Mesodermal cell (in vitro differentiated cells): ENCODE measurements around the gene CST11. TPM values are rescaled to one million over a fixed set of nuclear protein-coding genes. Genes with fewer than 3 reads are reported as not detected.

Source experiments
- H3K27ac ChIP-seq: 2 replicates; pipeline ENCODE4 v1.7.0; 2013; ENCODE audit warnings: mild to moderate bottlenecking, low read depth, low read length, moderate library complexity; ENCODE audit not compliant: severe bottlenecking
- H3K36me3 ChIP-seq: 2 replicates; pipeline ENCODE4 v1.7.1; 2013; ENCODE audit warnings: mild to moderate bottlenecking, low read length, moderate library complexity; ENCODE audit not compliant: control insufficient read depth, insufficient read depth
- H3K4me1 ChIP-seq: one replicate; pipeline ENCODE4 v1.7.1; 2013; ENCODE audit warnings: mild to moderate bottlenecking, low read length; ENCODE audit not compliant: insufficient read depth, control insufficient read depth, poor library complexity, severe bottlenecking
- H3K4me3 ChIP-seq: 2 replicates; pipeline ENCODE4 v1.7.0; 2013; ENCODE audit warnings: low read length, control low read depth, mild to moderate bottlenecking; ENCODE audit not compliant: insufficient read depth, poor library complexity, severe bottlenecking; ENCODE audit errors: extremely low read depth
- H3K9me3 ChIP-seq: 2 replicates; pipeline ENCODE4 v1.7.1; 2013; ENCODE audit warnings: mild to moderate bottlenecking, low read length, moderate library complexity; ENCODE audit not compliant: control insufficient read depth
- WGBS, 2 experiments: methylation state at CpG; one replicate each; pipeline ENCODE4 v1.1.5; 2013; ENCODE audit warnings: missing lambda C conversion rate in 2 of 2; ENCODE audit not compliant: insufficient coverage in 2 of 2; 5-methylcytosine and 5-hydroxymethylcytosine counted together
- polyA plus RNA-seq, 2 experiments: library from polyadenylated mRNA; stranded (reverse); fragments of 50-300 nt; gene quantifications; one replicate each; pipeline ENCODE4 v1.2.3, GENCODE V29; 2013

The CST11 gene, protein sequence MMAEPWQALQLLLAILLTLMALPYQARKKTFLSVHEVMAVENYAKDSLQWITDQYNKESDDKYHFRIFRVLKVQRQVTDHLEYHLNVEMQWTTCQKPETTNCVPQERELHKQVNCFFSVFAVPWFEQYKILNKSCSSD
- polyA plus RNA-seq (2013, experiment 1 of 2) = not detected
- polyA plus RNA-seq (2013, experiment 2 of 2) = not detected

DNA sequence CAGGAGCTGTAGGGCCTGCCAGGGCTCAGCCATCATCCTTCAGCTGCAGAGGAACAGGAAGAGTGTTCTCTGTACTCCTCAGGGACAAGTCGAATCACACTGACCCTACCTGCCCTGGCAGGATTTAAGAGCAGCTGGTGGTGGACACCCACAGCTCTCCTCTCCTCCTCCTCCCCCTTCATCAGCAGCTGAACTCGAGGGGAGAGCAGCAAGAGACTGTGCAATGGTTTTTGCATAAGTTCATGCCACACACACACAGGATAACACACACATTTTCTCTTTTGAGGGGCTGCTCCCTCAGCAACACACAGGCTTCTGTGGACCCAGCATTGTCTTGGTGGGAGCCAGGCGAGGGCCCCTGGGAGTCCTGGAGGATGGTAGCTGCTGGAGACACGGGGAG is at the start of gene CST11:
Gene CST11, minus strand, starts transcription at position 101 of the 400 bp plus-strand sequence. Its CDS starts 65 bp downstream, at position 36.
- peaks cover 7% of the 10 kb centered on the region for H3K9me3 ChIP-seq
- H3K4me3 ChIP-seq = no peak within 1 kb of the TSS
- H3K4me1 ChIP-seq = peaks cover 2% of the 10 kb centered on the region
- H3K27ac ChIP-seq = no peak within 1 kb of the TSS
- 56 to 66% methylated on average over 4 of the region's 4 CpGs for WGBS, 2 experiments
- H3K36me3 ChIP-seq = no peaks in the 10 kb centered on the region

DNA sequence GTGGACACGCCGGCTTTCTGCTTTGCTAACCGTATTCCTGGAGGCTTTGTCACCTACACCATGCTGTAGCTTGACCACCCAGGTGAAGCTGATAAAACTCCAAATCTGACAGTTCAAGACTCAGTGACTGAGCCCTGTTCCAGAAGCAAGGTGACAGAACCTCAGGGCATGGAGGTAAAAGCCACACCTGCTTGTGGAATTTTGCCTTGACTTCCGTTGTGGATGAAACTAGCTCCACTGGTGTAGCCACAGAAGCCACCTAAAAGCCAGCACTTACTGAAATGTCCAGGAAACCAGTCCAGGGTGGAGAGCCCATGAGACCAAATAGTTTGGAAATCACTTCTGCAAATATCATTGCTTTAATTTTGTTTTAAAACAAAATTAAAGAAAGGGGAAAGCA is 49.2 kb upstream of the CST11 start:
- Histone ChIP-seq H3K36me3 (no peaks in the 10 kb centered on the region), H3K4me3 (no peak overlapping the region), H3K9me3 (no peaks in the 10 kb centered on the region), H3K4me1 (no peaks in the 10 kb centered on the region), H3K27ac (no peak overlapping the region)
- 90 to 94% methylated on average over 3 to 4 of the region's 4 CpGs for WGBS, 2 experiments

DNA sequence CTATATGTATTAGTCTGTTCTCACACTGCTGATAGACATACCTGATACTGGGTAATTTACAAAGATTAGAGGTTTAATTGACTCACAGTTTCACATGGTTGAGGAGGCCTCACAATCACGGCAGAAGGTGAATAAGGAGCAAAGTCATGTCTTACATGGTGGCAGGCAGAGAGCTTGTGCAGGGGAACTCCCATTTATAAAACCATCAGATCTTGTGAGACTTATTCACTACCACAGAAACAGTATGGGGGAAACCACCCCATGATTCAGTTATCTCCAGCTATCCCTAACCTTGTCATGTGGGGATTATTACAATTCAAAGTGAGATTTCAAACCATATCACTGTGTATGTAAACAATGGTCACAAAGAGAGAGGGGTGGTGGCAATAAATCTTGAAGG is 44.9 kb upstream of the CST11 start:
- Histone ChIP-seq H3K4me1 (no peaks in the 10 kb centered on the region), H3K9me3 (no peaks in the 10 kb centered on the region), H3K27ac (no peak overlapping the region), H3K36me3 (no peaks in the 10 kb centered on the region), H3K4me3 (no peak overlapping the region)
- WGBS, 2 experiments = 90 to 92% methylated on average over 1 of the region's 1 CpG

DNA sequence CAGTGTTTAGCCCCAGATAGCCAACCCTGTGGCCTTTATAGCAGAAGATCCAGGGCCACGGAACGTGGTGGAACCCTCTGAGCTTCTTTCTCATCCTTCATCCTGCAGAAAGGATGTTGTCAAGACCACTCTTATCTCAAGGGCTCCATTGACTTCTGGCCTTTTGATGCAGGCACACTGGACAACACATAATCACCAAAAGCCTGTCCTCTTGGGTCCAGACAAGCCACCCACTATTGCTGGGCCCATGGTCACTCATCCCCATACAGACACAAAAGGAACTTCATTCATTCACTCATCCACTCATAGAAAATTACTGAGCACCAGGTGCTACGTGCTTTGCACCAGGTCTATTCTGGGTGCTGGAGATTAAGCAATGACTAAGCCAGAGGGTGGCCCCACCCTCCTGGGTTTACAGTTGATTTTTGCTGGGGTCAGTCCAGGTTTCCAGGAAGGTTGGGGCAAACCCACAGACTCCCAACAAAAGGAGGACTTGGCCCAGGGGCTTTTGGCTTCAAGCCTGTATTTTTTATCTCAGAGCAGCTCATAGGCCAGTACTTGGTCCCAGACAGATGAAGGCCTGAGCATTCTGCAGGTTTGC is 40.6 kb upstream of the CST11 start:
- no peaks in the 10 kb centered on the region for H3K36me3 ChIP-seq
- H3K9me3 ChIP-seq = no peaks in the 10 kb centered on the region
- no peak overlapping the region for H3K27ac ChIP-seq
- H3K4me3 ChIP-seq = no peak overlapping the region
- WGBS, 2 experiments = 89 to 90% methylated on average over 3 of the region's 3 CpGs
- H3K4me1 ChIP-seq = no peaks in the 10 kb centered on the region

DNA sequence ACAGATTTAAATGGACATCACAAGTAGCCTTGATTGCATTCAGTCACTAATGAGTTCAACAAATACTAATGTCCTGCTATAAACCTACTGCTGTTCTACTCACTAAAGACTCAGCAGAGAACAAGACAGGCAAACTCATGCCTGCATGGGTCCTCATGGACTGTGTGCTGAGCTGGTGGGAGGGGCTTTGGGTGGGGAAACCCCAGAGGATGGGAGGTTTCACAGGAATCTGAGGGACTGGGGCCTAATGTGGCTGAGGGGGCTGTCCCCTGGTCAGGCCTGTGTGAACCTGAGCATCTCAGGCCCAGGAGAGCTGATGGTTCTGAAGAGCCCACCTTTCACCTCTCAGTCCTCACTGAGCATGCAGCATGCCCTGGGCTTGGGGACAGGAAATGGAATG is 39.6 kb upstream of the CST11 start:
- Histone ChIP-seq H3K27ac (no peak overlapping the region), H3K4me3 (no peak overlapping the region), H3K36me3 (no peaks in the 10 kb centered on the region), H3K9me3 (no peaks in the 10 kb centered on the region), H3K4me1 (no peaks in the 10 kb centered on the region)

DNA sequence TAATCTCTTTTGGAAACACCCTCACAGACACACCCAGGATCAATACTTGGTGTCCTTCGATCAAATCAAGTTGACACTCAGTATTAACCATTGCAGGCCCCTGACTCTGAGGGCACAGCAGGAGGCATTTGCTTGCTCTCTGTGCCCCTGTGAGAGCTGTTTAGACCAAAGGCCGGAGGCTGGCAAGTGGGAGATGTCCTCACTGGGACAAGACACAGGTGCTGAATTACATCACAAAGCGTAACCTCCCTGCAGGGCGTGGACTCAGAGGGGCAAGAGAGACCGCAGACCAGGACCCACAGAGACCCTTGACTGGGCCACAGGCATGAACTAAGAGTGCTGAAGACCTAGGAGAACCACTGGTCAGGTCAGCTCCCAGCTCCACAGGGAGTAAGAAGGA is 38.1 kb upstream of the CST11 start, which contains the start of gene CST8:
Gene CST8, plus strand, starts transcription at position 301 of the 400 bp plus-strand sequence. CDS start 551 bp downstream, outside the sequence.
- H3K36me3 ChIP-seq = no peaks in the 10 kb centered on the region
- H3K4me1 ChIP-seq = no peaks in the 10 kb centered on the region
- H3K27ac ChIP-seq = no peak within 1 kb of the TSS
- 90 to 93% methylated on average over 5 of the region's 5 CpGs for WGBS, 2 experiments
- no peaks in the 10 kb centered on the region for H3K9me3 ChIP-seq
- H3K4me3 ChIP-seq = no peak within 1 kb of the TSS

DNA sequence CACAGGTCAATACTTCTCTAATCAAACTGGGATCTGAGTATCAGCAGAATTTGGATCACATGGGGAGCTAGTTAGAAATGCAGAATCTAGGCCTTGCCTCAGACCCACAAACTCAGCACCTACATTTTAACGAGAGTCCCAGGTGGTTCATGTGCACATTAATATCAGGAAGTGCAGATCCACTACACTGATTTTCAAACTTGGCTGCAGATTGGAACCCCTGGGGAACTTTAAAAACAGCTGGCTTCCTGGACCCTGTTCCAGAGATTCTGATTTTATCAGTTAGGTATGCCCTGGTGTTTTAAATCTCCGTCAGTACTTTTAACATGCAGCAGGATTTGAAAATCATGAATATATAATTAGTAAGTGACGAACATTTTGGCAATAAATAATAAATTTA is 36.3 kb upstream of the CST11 start:
- H3K4me1 ChIP-seq = no peaks in the 10 kb centered on the region
- no peak overlapping the region for H3K27ac ChIP-seq
- H3K36me3 ChIP-seq = no peaks in the 10 kb centered on the region
- no peaks in the 10 kb centered on the region for H3K9me3 ChIP-seq
- WGBS, 2 experiments = 88 to 93% methylated on average over 1 to 2 of the region's 3 CpGs
- no peak overlapping the region for H3K4me3 ChIP-seq

DNA sequence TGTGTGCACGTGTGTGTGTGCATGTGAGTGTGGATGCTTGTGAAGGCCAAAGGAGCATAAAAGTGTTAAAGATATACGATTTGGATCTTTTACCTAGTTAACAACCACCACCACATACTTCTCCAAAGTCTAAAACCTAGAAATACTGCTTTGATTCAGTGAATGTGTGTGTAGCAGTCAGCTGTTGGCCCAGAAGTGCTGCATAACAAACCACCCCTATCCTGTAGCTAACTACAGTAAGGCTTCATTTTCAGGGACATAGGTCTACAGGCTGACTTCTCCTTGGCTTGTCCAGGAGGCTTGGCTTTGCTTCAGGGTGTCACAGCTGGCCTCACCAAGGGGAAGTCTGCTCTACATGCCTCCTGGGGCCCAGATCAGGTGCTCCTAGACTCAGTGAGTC is 35.8 kb upstream of the CST11 start:
- Histone ChIP-seq H3K4me1 (no peaks in the 10 kb centered on the region), H3K36me3 (no peaks in the 10 kb centered on the region), H3K4me3 (no peak overlapping the region), H3K9me3 (no peaks in the 10 kb centered on the region), H3K27ac (no peak overlapping the region)
- no CpG with 5 or more reads among the region's 2 CpGs for whole genome bisulfite sequencing, 2 experiments

DNA sequence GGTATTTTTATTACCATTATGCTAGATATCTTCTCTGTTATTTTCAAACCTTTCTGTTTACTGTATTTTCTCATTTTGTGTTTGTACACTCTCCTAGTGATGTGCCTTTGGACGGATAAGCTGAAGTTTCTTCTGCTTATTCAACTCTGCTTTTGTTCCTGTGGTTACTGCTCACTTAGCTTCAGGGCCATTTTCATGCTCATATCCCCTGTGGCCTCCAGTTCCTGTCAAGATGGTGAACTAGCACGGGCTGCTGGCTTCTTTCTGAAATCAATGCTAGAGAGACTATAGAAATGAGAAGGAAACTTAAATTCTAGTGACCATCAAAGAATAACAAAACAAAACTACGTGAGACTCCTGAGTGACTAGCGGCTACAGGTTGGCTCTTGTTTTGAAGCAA is 31.4 kb upstream of the CST11 start:
- Histone ChIP-seq H3K4me1 (peaks cover 10% of the 10 kb centered on the region), H3K9me3 (no peaks in the 10 kb centered on the region), H3K27ac (no peak overlapping the region), H3K4me3 (no peak overlapping the region), H3K36me3 (no peaks in the 10 kb centered on the region)
- WGBS, 2 experiments = 87 to 91% methylated on average over 3 of the region's 4 CpGs

DNA sequence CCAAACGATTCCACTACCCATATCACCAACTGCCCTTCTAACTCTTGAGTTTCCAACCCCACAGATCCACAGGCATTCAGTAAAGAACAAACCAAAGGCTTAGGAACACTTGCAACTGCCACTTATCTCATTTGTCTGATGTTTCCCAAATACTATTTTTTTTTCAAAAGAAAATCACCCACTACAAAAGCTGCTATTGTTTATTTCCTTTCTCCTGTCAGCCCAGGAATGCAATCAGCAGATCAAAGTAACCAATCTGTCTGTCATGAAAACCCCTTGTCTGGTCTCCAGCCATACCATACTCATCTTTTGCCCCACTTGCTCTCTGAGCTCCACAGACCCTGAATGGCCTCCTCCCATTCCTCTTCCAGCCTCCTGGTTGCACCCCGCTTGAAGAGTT is 29.5 kb upstream of the CST11 start:
- Histone ChIP-seq H3K4me3 (no peak overlapping the region), H3K9me3 (no peaks in the 10 kb centered on the region), H3K27ac (no peak overlapping the region), H3K36me3 (no peaks in the 10 kb centered on the region), H3K4me1 (peaks cover 10% of the 10 kb centered on the region)
- 88% methylated on average over 2 of the region's 2 CpGs; no CpG with 5 or more reads in 1 of the 2 experiments for WGBS, 2 experiments

DNA sequence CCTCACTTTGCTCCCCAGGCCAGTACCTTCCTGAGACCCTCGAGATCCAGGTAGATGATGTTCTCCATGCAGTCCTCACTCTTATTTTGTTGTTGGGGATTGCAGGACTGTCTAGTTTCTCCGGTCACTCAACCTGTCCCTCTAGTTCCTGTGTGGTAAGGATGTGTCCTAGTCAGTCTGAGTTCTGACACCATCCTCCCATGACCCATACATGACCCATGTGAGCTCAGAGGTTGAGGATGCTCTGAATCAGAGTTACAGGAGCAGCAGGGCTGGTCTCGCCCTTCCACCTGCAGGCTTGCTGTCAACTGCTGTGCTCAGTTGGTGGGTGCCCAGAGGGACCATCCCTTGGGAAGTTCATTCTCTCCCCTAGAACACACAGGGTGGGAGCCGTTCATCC is 26.4 kb upstream of the CST11 start:
- Histone ChIP-seq H3K36me3 (no peaks in the 10 kb centered on the region), H3K4me1 (peaks cover 10% of the 10 kb centered on the region), H3K9me3 (no peaks in the 10 kb centered on the region), H3K27ac (no peak overlapping the region), H3K4me3 (no peak overlapping the region)
- WGBS, 2 experiments = 80 to 100% methylated on average over 1 of the region's 4 CpGs
